LNCAP (cell line): ENCODE data around the gene OXNAD1.

ENCODE experiments used
- TF ChIP-seq, protein P1 (sequence below): fragments of 450-650 bp; IDR thresholded peaks from 2 replicates; pipeline ENCODE4 v1.5.1; 2017; ENCODE audit warnings: mild to moderate bottlenecking

Gene OXNAD1

DNA sequence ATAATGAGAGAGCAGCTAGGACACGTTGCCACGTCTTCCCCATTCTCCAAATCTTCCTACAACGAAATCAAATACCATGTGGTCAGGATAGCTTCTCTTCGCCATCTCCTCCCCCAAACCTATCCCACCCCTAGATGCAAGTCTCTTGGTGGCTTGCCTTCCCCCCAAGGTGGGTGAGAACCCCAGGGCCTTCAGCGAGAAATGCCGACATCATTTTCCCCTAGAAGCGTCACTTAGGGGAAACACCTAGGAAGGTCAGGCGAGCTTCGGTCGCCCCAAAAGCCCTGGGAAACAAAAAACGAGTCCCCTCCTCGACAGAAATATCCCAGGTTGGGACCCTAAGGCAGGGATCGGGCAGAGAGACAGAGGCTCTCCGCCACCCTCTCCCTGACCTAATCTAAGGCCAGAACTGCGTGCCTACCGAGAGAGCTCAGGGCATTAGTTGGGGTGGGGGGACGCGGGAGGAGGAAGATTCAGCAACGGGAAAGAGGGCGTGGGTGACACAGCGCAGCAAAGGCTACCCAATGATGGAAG lies 771 bp upstream of the OXNAD1 start:
- TF ChIP-seq, protein P1, sequence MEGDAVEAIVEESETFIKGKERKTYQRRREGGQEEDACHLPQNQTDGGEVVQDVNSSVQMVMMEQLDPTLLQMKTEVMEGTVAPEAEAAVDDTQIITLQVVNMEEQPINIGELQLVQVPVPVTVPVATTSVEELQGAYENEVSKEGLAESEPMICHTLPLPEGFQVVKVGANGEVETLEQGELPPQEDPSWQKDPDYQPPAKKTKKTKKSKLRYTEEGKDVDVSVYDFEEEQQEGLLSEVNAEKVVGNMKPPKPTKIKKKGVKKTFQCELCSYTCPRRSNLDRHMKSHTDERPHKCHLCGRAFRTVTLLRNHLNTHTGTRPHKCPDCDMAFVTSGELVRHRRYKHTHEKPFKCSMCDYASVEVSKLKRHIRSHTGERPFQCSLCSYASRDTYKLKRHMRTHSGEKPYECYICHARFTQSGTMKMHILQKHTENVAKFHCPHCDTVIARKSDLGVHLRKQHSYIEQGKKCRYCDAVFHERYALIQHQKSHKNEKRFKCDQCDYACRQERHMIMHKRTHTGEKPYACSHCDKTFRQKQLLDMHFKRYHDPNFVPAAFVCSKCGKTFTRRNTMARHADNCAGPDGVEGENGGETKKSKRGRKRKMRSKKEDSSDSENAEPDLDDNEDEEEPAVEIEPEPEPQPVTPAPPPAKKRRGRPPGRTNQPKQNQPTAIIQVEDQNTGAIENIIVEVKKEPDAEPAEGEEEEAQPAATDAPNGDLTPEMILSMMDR: no peak

DNA sequence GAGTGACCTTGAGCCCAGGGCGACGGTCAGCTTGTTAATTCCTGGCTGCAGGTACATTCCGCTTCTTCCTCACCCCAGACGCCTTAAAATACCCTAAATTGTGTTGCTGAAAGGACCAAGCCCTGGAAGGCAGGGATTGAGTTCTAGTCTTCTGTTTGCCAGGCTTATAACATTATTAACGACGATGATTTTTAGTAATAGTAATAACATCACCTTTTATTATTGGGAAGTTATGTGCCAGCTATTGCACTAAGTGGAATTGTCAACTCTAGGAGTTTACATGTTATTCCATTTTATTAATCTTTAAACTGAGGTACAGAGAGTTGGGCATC lies 409 bp downstream of the OXNAD1 start:
- TF ChIP-seq, protein P1: no peak

DNA sequence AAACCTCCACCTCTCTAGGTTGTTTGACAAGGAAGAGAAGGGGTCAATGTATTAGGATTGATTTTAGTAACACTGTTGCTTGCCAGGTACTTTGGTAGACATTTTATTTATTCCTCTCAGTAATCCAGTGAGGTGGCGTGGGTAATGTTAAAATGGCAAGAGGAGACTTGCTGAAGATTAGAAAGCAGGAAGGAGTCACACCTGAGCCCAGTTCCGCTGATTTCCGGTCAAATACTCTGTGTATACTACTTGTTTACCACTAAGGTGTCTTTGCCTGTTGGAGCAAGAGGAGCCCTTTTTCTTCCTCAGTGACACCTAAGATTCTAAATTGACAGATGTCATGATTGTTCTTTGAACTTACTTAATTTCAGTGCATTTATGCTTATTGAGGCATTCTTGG lies 1.7 kb downstream of the OXNAD1 start:
- TF ChIP-seq, protein P1: no peak

DNA sequence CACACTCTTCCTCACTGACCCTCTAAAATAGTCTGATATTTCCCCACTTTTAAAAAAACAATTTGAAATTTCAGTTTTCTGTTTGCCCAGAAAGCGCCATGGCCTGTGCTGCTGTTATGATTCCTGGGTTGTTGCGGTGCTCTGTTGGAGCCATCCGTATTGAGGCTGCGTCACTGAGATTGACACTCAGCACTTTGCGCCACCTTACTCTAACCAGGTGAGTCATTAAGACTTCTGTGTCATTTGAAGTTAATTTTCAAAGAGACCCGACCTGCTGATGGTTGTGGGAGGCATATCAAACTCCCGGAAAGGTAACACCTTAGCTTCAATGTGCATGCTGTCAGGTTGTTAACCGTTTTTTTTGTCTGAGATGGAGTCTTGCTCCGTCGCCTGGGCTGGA lies 5.8 kb downstream of the OXNAD1 start:
- TF ChIP-seq, protein P1: no peak

DNA sequence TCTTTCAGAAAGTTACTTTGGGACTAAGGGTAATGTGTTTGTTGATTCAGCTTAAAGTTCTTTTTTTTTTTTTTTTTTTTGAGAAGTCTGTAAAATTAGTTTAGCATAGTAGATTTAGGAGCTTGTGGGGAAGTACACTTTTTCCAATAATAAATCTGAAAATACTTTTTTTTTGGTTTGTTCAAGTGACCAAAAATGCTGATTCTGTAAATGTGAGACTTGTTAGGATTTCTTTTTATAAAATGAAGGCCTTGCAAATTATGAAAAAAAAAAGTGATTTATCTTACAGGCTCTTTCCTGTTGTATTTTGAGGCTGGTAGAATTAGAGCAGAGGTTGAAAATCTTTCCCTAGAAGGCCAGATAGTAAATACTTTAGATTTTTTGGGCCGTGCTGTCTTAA lies 7.6 kb downstream of the OXNAD1 start:
- TF ChIP-seq, protein P1: no peak

DNA sequence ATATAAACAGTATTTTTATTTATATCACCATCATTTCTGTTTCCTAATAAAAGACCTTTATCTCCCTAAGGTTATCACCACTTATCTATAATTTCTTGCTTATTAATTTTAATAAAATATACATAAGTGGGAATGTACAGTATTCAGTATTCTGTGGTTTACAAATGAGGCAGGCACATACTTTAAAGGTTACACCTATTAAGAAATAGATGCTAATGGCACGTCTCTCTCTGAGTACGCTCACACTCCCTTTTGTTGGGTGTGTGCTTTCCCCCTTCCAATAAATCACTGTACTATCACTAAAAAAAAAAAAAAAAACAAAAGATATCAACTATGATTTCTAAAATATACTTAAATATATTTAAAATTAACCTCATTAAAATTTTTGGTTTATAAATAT lies 8.9 kb downstream of the OXNAD1 start:
- TF ChIP-seq, protein P1: no peak

DNA sequence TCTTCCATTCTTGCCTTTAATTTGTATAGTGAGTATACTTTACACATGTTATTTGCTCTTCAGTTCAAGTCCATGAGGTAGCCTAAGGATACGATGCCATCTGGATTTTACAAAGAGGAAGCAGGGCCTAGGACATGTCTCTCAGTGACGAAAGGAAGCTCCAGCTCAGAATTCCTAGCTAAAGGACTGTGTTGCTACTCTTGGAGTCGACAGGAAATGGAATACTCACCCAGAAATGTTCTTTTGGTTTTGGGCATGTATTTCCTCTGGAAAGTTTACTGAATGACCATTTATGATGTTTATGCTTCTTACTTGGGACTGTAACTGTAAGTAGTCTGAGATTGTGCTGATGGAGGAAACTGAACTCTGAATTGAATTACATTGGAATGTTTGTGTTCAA lies 12.5 kb downstream of the OXNAD1 start:
- TF ChIP-seq, protein P1: no peak
